MCF 10A (cell line): ENCODE results near the gene PAX2. TPM values are rescaled to one million over a fixed set of nuclear protein-coding genes. Genes with fewer than 3 reads are reported as not detected.

Source experiments
- BruUV-seq: library from RNA; stranded (reverse); fragments of 400-500 nt; replicated peaks from 2 replicates; lab custom pipeline; 2021; lab: Mats Ljungman, UMichigan
- CTCF ChIA-PET: fragments of 300-600 bp; sonication (Branson Sonifier 250); formaldehyde crosslinking; extraction: SDS; loops from one replicate; lab custom pipeline; 2021; ENCODE audit warnings: antibody characterized with exemption, inconsistent platforms; lab: Yijun Ruan, JAX
- POLR2A ChIA-PET: fragments of 300-600, 350-650 bp; sonication (Branson Sonifier 250); formaldehyde crosslinking; extraction: SDS; loops from one replicate; lab custom pipeline; 2020; ENCODE audit warnings: antibody characterized with exemption, inconsistent platforms; lab: Yijun Ruan, JAX
- DNase-seq: peaks from one replicate; pipeline ENCODE4 v3.0.0-alpha.2; 2018; ENCODE audit not compliant: unreplicated experiment
- H3K27ac Mint-ChIP-seq: one replicate; pipeline ENCODE4 v1.8.0; 2022; ENCODE audit warnings: mild to moderate bottlenecking, low read depth, mixed read lengths; ENCODE audit not compliant: unreplicated experiment
- H3K27me3 Mint-ChIP-seq: one replicate; pipeline ENCODE4 v1.8.0; 2022; ENCODE audit warnings: mixed read lengths; ENCODE audit not compliant: insufficient read depth, unreplicated experiment
- H3K36me3 Mint-ChIP-seq: one replicate; pipeline ENCODE4 v1.8.0; 2022; ENCODE audit warnings: mild to moderate bottlenecking, moderate library complexity, mixed read lengths; ENCODE audit not compliant: insufficient read depth, unreplicated experiment
- H3K4me1 Mint-ChIP-seq: one replicate; pipeline ENCODE4 v1.8.0; 2022; ENCODE audit warnings: mixed read lengths; ENCODE audit not compliant: insufficient read depth, unreplicated experiment
- H3K4me3 Mint-ChIP-seq: one replicate; pipeline ENCODE4 v1.8.0; 2022; ENCODE audit warnings: mild to moderate bottlenecking, moderate library complexity, mixed read lengths; ENCODE audit not compliant: unreplicated experiment
- H3K9me3 Mint-ChIP-seq: one replicate; pipeline ENCODE4 v1.8.0; 2022; ENCODE audit warnings: mixed read lengths; ENCODE audit not compliant: unreplicated experiment
- CTCF ChIP-seq: fragments of 200-600 bp; IDR thresholded peaks from one replicate; pipeline ENCODE4 v1.8.0; 2022; ENCODE audit warnings: antibody characterized with exemption, mild to moderate bottlenecking; ENCODE audit not compliant: unreplicated experiment
- intact Hi-C: fragments of 100-400 bp; cut with micrococcal nuclease; formaldehyde crosslinking; loops from 2 replicates; pipeline ENCODE4 v1.14.1; 2022
- total RNA-seq: library from RNA; stranded (reverse); gene quantifications from 2 replicates; pipeline ENCODE4 v1.2.3, GENCODE V29; 2022

The PAX2 gene
- total RNA-seq, 1 experiment from 2014 or later = not detected

- ChIA-PET CTCF (interaction anchor here (0.6 to 1.7 kb wide), 2 partner anchors 8 to 301 kb away, joined by 3 to 6 read pairs; no protein-coding TSS in a partner anchor), POLR2A (interaction anchor here (0.8 kb wide), 1 partner anchor 8 kb away, joined by 3 read pairs; no protein-coding TSS in a partner anchor)
- BruUV-seq = no TSS peak
- Mint-ChIP-seq H3K4me1 (no peaks in the 10 kb centered on the region), H3K27ac (no peak overlapping the region), H3K4me3 (no peak overlapping the region), H3K36me3 (no peaks in the 10 kb centered on the region), H3K9me3 (no peaks in the 10 kb centered on the region), H3K27me3 (peaks cover 82% of the 10 kb centered on the region)
- no peak for DNase-seq
- intact Hi-C loops = no loop called here
- TF ChIP-seq CTCF = no peak
Measured at GRCh38 chr10:100735337-100736143, 9.8 kb upstream of the PAX2 start.

GRCh38 chr10:100736144-100736808 lies 9.1 kb upstream of the PAX2 start:
- CTCF ChIA-PET = interaction anchor here (0.7 kb wide), 1 partner anchor 8 kb away, joined by 3 read pairs; no protein-coding TSS in a partner anchor
- intact Hi-C loops = no loop called here
- POLR2A ChIA-PET = no interaction called here
- peaks cover 82% of the 10 kb centered on the region for H3K27me3 Mint-ChIP-seq
- no peaks in the 10 kb centered on the region for H3K36me3 Mint-ChIP-seq
- H3K9me3 Mint-ChIP-seq = no peaks in the 10 kb centered on the region
- no peak for DNase-seq
- no peak for TF ChIP-seq CTCF
- H3K4me1 Mint-ChIP-seq = no peaks in the 10 kb centered on the region
- H3K4me3 Mint-ChIP-seq = no peak overlapping the region
- no TSS peak for BruUV-seq
- no peak overlapping the region for H3K27ac Mint-ChIP-seq

- no peak for DNase-seq
- intact Hi-C loops = no loop called here
- H3K27me3 Mint-ChIP-seq = peaks cover 82% of the 10 kb centered on the region
- BruUV-seq = no TSS peak
- ChIA-PET POLR2A (no interaction called here), CTCF (interaction anchor here (0.7 kb wide), 1 partner anchor 8 kb away, joined by 3 read pairs; no protein-coding TSS in a partner anchor)
- no peaks in the 10 kb centered on the region for H3K4me1 Mint-ChIP-seq
- H3K9me3 Mint-ChIP-seq = no peaks in the 10 kb centered on the region
- H3K36me3 Mint-ChIP-seq = no peaks in the 10 kb centered on the region
- no peak for TF ChIP-seq CTCF
- H3K27ac Mint-ChIP-seq = no peak overlapping the region
- no peak overlapping the region for H3K4me3 Mint-ChIP-seq
Measured at GRCh38 chr10:100736809-100737354, 8.5 kb upstream of the PAX2 start.
